GM18907 (cell line): ENCODE results near the gene MZT1.

Experiments
- ATAC-seq: cut with Tn5 transposase; IDR thresholded peaks from one replicate; pipeline ENCODE4 v1.9.1; 2021; ENCODE audit warnings: mild to moderate bottlenecking, moderate library complexity; ENCODE audit not compliant: unreplicated experiment

The MZT1 gene

DNA sequence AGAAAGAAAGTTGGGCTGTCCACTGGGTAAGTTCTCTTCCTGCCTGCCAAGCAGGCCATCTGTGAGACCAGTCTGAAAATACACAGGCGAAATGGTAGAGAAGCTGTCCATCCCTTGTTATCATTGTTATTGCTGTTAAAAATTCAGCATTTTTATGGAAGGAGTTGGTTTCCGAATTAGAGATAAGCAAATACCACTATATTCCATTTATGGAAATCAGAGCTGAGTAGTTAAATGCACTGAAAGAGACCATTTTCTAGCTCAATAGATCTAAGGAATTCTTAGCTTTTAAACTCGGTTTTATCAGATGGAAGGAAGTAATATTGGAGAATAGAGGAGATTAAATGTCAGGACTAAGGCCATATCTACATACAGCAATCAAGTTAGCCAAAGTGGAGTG is 40.7 kb downstream of the MZT1 start:
- no peak for ATAC-seq

DNA sequence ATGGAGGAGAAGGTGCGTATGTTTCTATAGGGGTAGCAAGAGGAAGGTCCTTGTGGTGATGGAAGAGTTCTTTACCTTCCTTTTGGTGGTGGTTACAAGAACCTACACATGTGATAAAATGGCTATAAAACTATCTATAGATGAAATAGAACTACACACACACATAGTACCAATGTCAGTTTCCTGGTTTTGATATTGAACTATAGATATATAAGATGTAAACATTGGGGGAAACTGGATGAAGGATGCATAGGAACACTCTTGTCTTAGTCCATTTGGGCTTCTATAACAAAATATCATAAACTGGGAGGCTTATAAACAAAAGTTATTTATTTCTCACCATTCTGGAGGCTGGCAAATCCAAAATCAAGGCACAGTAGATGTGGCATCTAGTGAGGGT is 47.1 kb downstream of the MZT1 start:
- no peak for ATAC-seq

DNA sequence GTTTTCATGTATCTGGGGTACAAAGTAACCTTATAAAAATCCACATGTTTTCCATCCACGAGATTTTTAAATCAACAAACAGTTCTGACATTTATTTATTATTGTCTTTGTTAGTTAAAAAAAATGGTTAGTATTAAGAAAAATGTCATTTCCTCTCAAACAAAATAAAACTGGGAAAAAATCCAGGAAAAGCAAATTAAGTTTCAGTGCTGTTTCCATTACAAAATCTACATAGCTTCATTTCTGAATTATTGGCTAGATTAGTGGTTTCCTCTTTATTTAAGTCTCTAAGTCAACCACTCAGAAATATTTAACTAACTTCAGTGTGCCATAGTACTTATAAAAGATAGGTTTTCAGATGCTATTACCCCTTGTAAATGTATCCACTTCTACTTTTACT is 49.1 kb downstream of the MZT1 start:
- no peak for ATAC-seq

DNA sequence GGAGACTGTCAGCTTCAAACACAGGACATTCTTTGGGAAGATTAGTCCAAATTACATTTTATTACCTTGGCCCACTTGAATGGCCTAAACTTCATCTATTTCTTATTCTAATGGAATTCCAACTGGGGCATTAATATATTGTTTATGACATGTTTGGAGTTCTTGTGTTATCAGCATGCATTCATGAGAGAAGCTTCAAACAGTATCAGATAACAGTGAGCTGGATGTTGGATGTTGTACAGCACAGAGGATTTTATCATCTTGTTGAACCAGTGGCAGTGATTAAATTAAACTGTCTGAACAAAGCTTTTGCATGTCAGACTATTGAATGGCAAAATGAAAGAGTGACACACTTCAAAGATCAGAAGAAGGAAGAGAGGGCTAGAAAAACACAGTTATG is 50.0 kb downstream of the MZT1 start:
- ATAC-seq: no peak

GRCh38 chr13:72666391-72666790 is 61.0 kb downstream of the MZT1 start:
- ATAC-seq: no peak

DNA sequence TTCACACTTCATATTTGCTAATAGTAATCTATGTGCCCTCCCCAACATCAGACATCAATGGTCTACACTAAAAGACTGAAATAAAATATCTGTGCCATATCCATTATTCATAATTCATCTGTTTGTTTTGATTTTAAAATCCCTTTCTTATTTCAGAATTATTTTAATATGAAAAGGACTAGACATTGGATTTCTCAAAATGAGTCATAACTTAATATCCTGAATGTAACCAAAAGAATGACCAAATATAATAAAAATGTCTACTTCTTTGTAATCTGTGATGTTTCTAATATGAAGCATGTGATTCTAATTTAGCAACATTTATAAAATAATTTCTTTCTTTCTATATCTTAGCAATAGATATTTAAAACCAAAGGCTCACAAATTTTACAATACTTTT is 64.9 kb downstream of the MZT1 start:
- ATAC-seq: no peak
